T-helper 1 cell (primary cell): ENCODE data around the gene TMEM179.

Experiments used
- DNase-seq, 5 donors: peaks; one replicate each; pipeline ENCODE4 v3.0.0-alpha.2; 2012 to 2020

TMEM179 gene

DNA sequence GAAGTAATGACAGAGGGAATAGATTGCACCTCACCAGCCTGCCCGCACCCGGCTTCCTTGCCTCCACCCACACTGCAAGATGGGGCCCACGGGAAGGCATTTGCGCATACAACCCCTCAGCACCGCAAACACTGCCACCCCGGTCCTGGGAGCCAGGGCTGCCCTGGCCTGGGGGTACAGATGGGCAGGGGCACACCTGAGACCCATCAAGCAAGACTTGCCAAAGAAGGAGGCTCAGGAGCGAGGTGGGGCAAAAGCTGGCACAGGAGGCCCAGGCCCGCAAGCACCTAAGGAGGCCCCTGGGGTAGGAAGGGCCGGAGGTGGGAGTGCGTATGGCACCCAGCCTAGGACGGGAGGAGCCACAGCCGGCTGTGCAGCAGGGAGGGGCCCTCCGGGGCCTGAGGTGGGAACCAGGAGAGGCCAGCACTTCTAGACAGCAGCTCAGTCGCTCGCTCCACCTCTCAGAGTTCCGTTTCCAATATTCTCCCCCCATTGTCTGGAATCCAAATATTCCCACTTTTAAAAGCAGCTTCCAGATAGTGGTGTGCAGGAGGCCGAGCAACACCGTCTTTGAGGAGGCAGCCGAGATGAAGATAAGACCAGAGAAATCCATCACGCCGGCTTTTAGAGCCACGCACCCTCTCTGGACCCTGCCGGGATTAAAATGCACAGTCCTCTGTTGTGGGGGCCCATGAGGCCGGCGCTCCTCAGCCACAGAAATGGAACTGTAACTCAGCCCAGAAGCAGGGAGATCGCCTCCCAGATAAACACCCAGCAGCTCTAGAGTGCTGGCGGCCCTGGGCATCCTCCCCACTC, 37.2 kb downstream of the TMEM179 start:
- DNase-seq = no peak

DNA sequence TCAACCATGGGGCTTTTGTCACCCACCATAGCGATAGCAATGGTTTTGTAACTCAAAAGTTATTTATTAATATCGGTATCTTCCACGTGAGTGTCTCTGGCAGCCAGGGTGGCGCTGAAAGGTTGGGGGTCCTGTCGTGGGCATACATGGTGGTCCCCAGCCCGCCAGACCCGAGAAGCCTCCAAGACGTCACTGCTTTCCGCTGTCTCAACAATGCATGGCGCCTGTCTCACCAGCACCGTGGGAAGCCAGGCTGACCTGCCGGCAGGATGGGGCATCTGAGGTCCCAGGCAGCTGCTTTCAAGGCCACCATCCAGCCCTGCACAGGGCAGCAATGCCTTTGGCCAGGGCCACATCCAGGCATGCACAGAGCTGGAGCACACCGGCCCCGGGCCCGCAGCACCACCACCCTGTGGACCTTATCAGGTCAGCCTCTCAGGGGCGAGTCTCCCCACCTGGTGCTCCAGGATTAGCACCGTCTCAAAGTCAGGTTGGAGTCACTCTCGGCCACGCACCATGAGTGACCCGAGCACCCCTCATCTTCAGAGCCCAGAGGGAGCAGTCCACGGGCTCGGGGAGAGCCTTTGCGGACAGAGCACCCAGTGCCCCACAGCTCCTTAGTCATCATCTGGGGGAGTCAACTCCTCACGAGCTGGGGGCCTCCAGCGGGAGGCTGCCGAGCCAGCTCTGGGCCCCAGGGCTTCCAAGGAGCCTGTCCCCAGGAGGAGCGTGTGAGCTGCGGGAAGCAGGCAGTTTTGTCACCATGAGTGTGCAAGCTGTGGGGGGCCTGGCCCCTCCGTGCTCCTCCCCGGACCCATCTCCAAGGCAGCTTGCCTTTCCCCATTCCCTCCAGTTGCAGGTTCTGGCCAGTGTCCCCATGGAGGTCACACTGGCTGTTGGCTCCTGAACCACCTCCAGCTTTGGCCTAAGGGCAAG, 39.6 kb downstream of the TMEM179 start:
- DNase-seq = no peak

- DNase-seq = peak; percentile 34 to 69 (median 53)
Observed at GRCh38 chr14:104563742-104564615, 40.6 kb downstream of the TMEM179 start.

DNA sequence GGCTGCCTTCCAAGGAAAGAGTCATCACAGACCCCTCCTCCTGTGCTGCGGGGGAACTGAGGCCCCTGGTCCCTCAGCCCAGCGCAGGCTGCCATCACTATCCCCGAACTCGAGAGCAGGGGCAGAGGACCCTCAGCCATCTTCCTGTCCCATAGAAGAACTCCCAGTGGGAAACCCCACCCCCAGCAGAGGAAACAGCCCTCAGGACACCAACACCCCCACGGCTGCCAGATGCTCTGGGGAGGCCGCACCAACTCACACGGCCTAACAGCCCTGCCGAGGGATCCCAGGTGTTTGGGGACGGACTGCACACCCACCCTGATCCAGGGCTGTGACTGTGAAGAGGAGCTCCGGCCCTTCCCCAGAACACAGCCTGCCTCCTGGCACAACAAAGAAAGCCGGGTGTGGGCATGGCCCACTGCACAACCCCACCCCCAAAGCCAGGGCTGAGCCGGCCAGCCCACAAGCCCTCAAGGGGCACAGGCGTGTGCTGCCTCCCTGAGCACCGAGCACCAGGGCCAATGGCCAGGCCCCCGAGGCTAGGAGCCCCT, 41.3 kb downstream of the TMEM179 start:
- no peak for DNase-seq

- DNase-seq = no peak
Observed at GRCh38 chr14:104562606-104563005, 42.0 kb downstream of the TMEM179 start.

GRCh38 chr14:104561632-104562495, 42.7 kb downstream of the TMEM179 start:
- no peak for DNase-seq

DNA sequence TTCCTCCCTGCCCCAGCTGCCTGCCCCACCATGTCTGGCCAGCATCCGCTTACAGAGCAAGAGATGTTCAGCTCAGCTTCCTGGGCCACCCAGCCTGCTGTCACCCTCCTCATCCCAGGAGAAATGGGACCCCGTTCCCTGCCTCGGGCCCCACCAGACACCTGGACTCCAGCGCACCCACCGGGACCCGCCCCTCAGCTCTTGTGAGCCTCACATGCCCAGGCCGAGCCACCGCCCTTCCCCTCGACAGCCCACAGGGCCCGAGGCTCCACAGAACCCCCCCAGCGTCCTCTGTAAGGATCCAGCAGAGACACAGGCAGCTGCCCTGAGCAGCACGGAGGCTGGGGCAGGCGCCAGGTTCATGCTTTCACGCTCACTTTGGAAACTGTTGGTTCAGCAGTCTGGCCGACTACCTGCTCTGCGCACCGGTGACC, 43.4 kb downstream of the TMEM179 start:
- no peak for DNase-seq

DNA sequence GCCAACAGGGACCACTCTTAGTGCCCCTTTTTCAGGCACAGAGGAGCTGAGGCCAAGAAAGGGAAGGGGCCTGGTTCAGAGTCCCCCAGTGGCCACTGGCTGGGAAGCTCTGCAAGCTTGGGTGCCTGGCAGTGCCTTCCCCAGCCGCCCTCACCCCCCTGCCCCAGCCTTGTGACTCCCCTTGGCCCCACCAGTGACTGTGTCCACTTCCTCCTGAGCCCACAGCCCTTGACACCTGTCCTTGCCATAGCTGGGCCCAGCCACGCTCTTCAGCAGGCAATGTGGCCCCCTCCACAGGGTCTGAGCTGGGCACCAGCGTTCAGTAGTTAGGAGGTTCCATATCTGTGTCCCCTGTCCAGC, 44.0 kb downstream of the TMEM179 start:
- DNase-seq = no peak

DNA sequence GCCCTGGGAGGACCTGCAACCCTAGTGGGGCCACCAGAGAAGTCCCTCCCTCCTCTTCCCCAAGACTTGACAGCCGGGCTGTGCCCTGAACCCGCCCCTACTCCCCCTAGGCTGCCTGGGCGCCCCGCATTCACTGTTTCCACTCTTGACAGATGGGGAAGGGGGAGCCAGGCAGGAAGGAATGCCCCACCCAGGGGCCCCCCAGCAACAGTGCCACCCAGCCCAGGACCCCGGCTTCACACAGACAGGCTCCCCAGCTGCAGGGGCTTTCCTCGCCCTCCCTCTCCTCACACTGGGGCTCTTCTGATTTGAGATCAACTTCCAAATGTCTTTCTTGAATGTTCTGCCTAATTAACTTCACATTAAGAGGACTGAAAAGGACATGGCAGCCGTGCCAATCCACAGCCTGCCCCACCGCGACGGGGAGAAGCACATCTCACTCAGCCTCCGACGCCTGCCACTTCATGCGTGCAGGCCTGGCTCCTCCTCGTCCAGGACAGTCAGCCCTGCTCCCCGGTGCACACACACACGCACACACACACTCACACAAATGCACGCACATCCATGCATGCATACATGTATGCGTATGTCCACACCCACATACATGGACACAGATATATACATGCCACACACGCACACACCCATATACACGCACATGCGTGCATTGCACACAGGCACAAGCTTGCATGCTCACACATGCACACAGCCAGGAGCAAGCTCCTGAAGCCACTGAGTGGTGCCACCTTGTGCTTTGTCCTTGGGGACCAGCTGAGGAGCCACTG, 44.6 kb downstream of the TMEM179 start:
- no peak for DNase-seq

- DNase-seq = no peak
Observed at GRCh38 chr14:104559028-104559803, 45.4 kb downstream of the TMEM179 start.

GRCh38 chr14:104558231-104559027, 46.1 kb downstream of the TMEM179 start:
- peak in 1 of 5 donors; percentile 2 for DNase-seq

GRCh38 chr14:104557766-104558165, 46.8 kb downstream of the TMEM179 start:
- DNase-seq = no peak

DNA sequence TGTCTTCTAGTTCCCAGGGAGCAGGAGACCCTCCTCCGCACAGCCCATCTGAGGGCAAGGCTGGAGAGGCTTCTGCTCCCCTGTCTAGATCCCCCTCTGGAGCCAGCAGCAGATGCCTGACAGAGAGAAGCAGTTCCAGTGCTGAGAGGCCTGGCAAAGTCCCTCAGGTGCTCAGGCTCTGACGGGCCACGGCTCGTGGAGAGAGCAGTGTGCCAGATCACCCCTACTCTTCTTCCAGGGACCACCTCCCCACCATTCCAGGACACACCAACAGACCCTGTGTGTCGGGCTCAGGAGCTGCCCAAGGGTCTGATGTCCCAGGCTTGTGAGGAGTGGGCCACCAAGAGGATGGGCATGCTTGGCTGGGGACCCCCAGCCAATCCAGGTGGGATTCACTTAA, 47.5 kb downstream of the TMEM179 start:
- DNase-seq = no peak

- peak in 2 of 5 donors; percentile 5 to 10 for DNase-seq
Observed at GRCh38 chr14:104556256-104557021, 48.1 kb downstream of the TMEM179 start.

- peak in 2 of 5 donors; percentile 1 to 3 for DNase-seq
Observed at GRCh38 chr14:104555430-104556255, 48.9 kb downstream of the TMEM179 start.

DNA sequence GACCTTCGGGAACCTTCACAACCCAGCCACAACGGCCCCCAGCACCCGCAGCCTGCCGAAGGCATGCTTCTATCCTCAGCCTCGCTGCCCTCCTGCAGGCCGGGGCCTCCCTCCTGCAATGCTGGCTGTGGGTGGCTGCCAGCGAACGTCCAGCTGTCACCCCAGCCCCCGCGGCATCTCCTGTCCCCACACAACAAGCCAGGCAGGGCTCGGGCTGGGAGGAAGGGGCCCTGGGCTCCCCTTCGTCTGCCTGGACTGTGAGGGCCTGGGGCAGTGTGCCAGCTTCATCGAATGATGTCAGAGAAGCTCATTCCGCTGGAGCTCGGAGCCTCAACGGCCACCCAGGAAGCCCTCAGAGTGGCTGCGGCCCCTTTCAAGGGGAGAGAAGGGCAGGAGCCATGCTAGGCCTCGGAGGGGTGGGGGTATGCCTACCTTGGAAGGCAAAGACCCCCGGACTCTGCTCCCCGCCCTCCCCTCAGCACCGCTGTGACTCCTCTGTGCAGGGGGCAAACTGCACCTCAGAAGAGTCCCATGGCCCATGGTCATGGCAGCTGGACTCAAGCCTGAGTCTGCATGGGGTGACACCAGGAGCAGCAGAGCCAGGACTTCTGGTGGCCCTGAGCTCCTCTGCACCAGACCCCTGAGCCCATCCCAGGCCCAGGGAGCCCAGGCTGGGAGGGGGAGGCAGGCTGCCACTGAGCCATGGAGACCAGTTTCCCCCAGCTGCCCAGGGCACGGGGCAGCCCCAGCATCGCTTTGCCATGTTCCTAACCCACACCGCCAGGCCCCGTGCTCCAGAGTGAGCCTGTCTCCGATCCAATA, 49.8 kb downstream of the TMEM179 start:
- DNase-seq = peak in 2 of 5 donors; percentile 2 to 11
